ENCODE data around the gene SLC9A9.

The SLC9A9 gene

DNA sequence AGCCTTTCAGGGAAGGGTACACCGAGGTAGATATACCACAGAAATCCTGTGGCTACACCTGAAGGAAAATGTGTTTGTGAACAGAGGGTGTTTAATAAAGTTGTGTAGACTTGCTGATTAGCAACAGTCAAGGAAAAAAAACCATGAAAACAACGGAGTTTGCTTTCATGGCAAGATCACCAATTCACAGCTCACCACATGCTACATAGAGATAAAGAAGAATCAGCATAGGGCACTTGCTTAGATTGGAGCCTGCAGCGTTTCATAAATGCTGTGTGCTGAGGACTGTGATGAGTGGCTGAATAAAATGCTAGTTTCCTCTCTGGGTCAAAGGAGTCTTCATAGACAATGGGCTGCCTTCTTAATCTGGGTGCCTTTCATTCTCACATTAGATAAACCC is 257.6 kb downstream of the SLC9A9 start:
- in situ Hi-C loops (cut with MboI; ENCODE audit: low pct_unique_long_range_greater_than_20kb, low sequenced_read_pairs), result no loop called here
- no peak for DNase-seq

DNA sequence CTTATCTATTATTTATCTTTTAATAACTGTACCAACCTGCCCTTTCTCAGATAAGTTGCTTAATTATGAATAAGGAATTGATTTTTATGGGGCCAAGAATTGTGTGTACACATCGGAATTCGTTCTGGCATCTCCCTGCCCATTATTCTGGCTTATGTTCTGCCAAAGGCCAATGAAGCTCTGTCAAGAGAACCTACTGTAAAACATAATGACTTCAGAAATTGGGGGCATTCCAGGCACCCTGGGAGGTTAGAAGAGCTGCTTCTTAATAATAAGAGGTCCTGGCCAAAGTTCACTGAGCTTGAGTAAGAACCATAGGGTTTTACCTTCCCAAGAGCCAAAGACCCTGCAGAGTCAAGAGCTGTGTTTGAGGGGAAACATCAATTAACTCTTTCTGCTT is 261.7 kb downstream of the SLC9A9 start:
- no peak for DNase-seq
- in situ Hi-C loops (cut with MboI; ENCODE audit: low pct_unique_long_range_greater_than_20kb, low sequenced_read_pairs), result no loop called here

DNA sequence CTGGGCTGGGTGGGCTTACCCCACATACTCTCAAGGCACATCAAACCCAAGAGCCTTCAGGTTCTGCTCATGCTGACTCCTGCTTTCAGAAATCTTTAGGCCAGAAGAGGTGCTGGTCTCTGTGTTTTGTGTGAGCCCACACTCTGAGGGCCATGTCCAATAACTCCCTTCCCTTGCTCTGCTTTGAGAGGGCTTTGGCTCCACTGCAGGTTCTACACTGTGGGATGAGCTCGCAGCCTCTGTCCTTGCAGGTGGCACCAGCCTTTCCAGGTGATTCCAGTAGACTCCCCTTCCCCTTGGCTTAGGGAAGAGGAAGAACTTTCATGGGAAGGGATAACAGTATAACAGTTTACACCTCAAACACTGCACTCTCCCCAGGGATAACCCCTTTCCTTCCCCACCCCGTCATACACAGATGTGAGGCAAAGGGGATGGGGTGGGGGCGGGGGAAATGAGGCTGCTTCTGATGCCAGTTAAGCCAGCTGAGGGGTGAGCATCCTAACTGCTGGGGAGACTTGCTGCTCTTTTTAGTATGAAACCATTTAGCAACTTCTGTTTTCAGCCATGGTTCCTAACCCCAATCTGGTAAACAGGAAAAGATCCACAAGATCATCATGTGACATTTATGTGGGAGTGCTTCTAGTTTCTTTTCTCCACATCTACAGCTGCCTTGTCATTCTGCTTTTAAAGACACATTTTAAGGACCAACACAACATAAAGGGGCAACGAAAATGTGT is 262.4 kb downstream of the SLC9A9 start:
- in situ Hi-C loops (cut with MboI; ENCODE audit: low pct_unique_long_range_greater_than_20kb, low sequenced_read_pairs), result no loop called here
- no peak for DNase-seq

DNA sequence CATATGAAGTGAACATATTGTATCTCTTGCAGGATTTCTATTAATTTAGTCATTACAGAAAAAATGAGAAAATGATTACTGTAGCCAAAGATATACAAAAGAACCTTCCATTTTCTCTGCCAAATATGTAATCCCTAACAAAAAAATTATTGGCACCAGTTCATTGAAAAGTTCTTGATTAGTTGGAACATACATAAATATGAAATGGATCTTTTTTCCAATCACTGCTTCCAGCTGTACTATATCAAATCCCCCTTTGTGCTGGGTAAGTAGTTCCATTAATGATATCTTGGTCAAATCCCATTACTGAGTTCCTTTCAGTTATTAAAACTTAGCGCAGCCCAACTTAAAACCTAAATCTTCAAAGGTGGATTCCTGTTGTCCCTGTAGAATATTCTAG is 263.8 kb downstream of the SLC9A9 start:
- in situ Hi-C loops (cut with MboI; ENCODE audit: low pct_unique_long_range_greater_than_20kb, low sequenced_read_pairs), result no loop called here
- DNase-seq, result no peak

DNA sequence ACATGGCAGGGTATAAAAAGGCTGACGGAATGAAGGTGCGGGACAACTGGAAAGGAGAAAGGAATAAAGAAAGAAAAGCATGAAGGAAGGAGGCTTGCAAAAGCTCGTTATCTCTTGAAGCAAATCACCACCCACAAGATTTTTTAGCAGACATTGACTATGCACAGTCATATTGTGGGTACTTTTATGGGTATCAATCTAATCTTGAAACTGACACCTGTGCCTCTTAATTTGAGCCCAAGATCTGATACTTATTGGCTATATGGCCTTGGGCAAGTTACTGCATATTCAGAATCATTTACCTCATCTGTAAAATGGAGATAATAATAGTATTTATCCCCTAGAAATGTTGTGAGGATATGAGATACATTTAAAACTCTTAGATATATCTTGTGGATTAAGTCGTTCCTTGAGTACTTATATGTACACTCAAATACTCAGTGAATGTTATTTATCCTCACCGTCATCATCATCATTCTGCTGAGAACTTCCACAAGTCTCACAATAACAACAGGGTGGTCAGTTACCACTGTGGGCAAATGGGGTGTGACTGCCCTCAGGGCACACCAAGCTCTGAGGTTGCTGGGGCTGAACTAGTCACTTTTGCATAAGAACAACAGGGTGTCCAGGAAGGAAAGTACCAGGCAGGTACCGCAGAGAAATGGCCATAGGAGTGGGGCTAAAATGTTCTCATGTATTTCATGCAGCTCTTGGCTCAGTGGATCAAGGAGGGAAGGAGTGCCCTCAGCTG is 266.1 kb downstream of the SLC9A9 start:
- DNase-seq, result no peak
- in situ Hi-C loops (cut with MboI; ENCODE audit: low pct_unique_long_range_greater_than_20kb, low sequenced_read_pairs), result no loop called here

DNA sequence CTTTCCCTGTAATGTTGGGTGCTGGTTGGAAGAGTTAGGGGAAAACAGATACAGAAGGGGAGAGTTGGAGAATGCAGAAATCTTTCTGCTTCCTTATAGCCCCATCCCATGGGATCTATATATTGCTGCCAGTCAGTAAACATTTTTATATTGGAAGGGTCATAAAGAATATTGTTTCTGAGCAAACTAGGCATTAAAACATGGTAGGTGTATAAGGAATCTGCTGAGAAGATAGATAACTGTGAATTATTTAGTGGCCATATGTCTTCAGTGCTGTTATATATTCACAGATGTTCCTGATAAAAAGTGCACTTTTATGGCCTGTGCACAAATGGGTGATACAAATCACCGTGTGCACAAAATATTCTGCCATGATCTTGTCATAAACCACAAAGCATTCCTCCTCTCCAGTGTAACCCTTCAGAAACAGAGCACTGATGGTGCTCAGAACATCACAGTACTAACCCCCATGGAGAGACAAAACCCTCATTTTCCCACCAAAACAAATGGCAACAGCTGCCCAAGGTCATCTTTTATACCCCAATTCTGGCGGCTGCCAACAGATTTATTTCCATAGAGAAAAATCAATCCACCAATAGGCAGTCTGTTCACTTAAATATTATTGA is 269.3 kb downstream of the SLC9A9 start:
- in situ Hi-C loops (cut with MboI; ENCODE audit: low pct_unique_long_range_greater_than_20kb, low sequenced_read_pairs), result no loop called here

DNA sequence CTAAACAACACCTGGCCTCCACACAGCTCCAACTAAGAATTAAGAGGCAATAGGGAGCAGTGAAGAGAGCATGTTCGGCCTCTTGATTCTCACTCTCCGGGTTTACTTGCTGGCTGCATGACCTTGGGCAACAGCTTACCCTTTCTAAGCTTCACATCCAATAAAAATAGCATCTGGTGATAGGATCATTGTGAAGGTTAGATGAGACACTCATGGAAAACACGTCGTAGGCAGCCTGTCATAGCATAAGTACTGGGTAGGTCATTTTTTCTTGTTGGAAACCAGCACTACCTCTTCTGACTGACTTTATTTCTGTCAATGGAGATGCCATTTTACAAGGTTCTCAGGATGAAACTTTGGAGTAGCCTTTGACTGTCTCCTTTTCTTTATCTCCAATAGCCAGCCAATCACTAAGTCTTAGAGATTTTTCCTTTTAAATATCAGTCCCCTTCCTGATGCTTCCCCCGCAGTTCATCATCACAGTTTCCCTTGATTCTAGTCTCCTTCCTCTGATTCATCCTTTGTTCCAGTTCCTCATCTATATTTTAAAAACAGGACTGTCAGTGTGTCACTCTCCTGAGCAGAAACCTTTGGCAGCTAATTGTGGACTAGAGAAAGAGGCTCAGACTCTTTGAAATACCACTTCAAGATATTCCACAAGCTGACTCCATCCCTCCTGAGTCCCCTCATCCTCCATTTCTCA is 271.5 kb downstream of the SLC9A9 start:
- in situ Hi-C loops (cut with MboI; ENCODE audit: low pct_unique_long_range_greater_than_20kb, low sequenced_read_pairs), result no loop called here
- no peak for DNase-seq

More for the DNA sequence above, 269.3 kb downstream of the SLC9A9 start:
- DNase-seq, result no peak

DNA sequence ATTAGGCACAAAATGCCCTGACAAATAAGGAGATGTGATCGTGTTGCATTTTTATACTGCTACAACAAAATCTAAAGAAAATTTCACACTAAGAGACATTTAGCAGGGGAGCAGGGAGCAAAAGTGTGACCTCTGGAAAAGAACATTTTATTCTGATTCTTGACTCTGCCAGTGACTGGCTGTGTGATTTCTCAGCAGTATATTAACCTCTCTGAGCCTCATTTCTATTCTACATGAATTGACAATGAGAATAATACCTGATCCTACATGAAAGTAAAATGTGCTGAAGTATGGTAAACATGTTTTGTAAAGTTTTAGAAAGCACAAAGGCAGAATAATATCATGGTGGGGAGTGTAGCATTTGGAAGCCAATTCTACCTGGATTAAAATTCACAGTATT is 273.3 kb downstream of the SLC9A9 start:
- DNase-seq, result no peak
- in situ Hi-C loops (cut with MboI; ENCODE audit: low pct_unique_long_range_greater_than_20kb, low sequenced_read_pairs), result no loop called here

DNA sequence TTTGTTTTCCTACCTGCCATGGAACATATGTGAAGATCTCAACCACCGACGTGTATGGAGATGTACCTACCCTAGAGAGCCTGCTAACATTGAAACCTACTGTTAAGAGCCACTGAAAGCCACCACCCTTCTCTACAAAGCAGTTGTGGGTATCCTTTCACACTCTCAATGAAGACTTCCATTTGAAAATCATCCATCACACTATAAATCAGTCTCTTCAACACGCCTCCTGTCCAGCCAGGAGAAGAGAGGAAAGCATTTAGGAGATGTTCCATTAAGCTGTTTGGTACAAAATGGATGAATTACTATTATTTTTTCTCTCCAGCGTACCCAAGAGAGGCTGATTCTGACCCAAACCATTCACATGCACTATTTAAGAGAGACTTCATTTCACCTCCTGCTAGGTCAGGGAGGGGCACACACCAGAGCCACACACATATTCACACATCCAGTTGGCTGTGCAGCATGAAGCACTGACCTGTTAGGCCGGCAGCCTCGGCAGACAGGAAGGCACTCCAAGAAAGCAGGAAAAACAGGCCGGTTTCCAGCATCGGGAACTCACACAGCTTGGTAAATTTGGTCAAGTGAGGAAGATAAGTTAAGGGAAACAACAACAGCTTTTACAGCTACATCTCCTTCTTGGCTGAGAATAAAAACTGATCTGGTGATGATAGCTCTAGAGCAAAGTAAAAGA is 274.5 kb downstream of the SLC9A9 start:
- in situ Hi-C loops (cut with MboI; ENCODE audit: low pct_unique_long_range_greater_than_20kb, low sequenced_read_pairs), result no loop called here
- no peak for DNase-seq

DNA sequence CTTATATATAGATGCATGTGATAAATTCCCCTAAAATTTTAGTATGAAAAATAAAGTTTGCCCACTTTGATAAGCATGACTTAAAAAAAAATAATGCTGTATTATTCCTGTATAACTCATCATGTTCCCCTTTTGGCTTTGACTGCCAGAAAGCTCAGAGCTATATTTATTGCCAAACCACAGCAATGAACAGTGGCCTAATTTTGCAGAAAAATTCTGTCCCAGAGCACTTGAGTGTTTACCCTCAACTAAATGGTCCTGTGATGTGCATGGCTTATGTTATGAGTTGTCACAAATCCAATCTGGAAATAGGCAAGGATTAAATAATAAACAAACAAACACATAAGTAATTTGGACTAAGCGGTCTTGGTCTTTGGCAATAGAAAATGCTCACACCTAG is 276.7 kb downstream of the SLC9A9 start:
- DNase-seq, result no peak
- in situ Hi-C loops (cut with MboI; ENCODE audit: low pct_unique_long_range_greater_than_20kb, low sequenced_read_pairs), result no loop called here

DNA sequence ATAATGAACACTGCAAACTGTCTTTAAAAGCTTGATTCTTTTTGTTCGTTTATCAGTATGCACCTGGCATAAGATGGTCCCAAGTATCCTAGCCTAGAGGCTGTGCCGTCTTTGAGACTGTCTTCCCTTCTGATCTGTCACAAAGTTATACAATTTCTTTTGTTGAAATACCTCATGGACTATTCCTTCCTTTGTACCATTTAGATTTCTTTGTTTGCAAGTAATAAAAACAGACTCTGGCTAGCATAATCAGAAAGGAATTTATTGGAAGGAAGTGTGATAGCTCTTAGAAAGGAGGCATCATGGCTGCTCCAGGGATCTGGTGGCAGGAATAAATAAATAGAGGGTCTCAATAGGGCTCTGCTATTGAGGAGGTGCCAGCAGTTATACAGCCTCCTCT is 280.4 kb downstream of the SLC9A9 start:
- in situ Hi-C loops (cut with MboI; ENCODE audit: low pct_unique_long_range_greater_than_20kb, low sequenced_read_pairs), result no loop called here

DNA sequence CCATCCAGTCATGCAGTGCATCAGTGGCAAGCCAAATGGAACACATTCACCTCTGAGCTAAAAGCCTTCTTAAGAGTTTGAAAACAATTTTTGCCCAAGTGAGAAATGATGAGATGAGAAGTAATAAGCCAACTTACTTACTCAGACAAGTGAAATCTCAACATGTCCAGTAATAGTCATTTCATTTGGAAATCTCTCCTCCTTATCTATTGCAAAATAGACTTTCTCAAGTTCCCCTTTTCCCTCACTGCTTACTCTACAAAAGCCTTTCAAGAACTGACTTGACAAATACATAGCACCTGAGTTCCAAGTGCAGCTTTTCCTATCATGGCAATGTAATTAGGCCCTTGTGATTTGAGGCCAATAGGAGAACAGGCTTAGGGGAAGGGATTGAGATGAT is 282.3 kb downstream of the SLC9A9 start:
- in situ Hi-C loops (cut with MboI; ENCODE audit: low pct_unique_long_range_greater_than_20kb, low sequenced_read_pairs), result no loop called here
- peak; percentile 16 for DNase-seq

More for the DNA sequence above, 280.4 kb downstream of the SLC9A9 start:
- DNase-seq, result no peak

DNA sequence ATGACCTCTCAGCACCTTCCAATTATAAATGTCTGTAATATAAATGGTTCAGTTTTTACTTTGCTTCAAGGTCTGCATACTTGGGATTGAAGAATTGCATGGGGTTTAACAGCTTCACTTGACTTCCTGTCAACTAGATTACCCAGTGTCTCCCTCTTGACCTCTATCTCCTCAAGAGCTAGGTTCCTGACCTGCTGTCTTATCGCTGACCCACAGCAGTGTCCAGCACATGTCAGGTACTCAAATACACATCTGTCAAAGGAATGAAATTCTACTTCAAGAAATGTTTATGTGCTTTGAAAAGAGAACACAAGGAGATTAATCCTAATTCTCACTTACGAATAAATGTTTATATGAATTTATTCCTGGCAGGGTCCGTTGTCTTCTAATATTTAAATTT is 284.5 kb downstream of the SLC9A9 start:
- in situ Hi-C loops (cut with MboI; ENCODE audit: low pct_unique_long_range_greater_than_20kb, low sequenced_read_pairs), result no loop called here
- DNase-seq, result no peak

DNA sequence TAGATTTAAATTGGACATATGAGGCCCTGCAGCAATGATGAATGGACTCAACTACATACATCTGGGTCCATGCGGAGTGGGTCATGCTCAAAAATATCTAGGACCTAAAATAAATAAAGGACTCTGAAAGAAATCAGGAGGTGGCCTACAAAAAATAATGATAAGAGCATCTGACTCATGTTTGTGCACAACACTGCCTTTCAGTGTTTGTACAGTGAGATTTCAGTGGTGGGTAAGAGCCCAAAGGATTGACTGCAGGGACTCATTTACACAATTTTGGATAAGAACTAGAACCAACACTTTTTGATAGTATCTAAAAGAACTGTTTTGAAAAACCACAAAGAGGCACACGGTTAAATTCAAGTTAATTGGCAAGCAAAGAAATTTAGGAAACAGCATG is 285.5 kb downstream of the SLC9A9 start:
- in situ Hi-C loops (cut with MboI; ENCODE audit: low pct_unique_long_range_greater_than_20kb, low sequenced_read_pairs), result no loop called here
- DNase-seq, result no peak

DNA sequence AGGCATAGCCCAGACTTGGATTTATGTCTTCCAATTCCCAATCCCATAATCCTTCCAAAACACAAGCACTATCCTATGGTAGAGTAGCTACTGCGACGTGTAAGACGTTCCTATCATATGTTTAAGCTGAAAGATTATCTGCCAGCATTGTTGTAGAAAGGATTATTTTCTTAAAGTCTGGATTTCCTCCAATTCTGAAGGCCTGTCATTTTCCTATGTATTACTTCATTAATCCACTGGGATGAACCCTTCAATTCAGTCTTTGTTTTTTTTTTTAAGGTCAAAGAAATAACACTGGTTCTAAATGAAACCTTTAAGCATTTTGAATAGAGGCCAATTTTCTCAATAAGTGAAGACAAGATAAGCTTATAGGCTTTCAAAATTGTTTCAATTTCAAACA is 289.0 kb downstream of the SLC9A9 start:
- DNase-seq, result no peak
- in situ Hi-C loops (cut with MboI; ENCODE audit: low pct_unique_long_range_greater_than_20kb, low sequenced_read_pairs), result no loop called here

DNA sequence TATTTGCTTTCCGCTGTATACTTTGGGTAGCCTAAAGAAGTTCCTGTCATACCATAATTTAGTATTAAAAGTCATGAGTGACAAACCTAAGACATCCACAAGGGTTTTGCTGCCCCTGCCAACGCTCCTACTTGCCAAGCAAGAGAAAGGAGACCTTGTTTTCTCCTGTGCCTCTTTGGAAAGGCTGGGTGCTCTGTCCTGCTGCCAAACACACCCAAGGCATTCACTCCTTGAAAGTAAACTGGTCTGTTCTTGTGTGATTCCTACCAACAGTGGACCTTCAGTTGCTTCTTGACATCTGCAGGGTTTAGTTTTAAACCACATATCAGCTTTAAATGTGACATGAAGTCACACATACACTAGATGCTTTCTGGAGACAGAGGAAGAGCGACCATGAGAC is 295.4 kb downstream of the SLC9A9 start:
- DNase-seq, result no peak
- in situ Hi-C loops (cut with MboI; ENCODE audit: low pct_unique_long_range_greater_than_20kb, low sequenced_read_pairs), result no loop called here

DNA sequence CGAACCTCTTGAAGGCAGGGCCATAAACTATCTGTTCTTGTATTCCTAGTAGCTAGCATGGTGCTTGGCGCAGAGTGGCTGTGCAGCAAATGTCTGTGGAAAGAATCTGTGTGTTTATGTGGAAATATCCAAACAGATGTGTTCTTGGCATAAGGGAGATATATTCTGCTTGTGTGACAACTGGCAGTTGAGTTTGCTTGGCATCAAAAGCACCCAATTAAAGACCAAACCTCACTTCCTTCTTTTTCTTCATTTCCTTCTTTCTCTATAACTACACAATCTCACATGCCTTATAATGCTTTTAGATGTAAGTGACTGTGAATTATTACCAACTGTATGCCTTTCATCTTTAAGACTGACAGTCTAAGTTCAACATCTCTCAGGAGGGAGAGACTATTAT is 296.5 kb downstream of the SLC9A9 start:
- in situ Hi-C loops (cut with MboI; ENCODE audit: low pct_unique_long_range_greater_than_20kb, low sequenced_read_pairs), result no loop called here

DNA sequence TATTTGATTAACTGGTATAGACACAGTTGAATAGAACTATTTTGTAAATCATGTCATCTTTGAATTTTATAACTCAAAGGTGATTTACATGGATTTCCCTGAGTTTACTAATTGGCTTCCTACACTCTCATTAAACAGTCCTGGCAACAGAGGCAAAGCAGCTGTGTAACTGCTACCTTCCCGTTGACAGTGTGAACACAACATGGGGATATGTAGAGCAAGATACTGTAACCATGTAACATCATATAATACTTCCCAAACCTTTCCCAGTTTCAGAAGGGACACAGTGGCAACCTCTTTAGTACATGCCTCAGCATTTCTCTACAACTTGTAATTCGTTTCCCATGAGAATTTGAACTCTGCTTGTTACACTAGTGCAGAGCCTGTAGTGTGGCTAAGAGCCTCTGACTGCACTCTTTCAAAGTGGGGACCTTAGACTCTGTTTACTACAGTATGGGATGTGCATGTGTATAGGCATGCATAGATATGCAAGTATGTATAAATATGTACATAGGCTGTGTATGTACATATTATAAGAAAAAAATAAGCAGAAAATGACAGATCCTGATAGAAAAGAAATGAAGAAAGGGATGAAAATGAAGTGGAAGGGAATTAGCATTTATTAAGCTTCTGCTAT is 299.3 kb downstream of the SLC9A9 start:
- in situ Hi-C loops (cut with MboI; ENCODE audit: low pct_unique_long_range_greater_than_20kb, low sequenced_read_pairs), result no loop called here
- DNase-seq, result no peak

More for the DNA sequence above, 296.5 kb downstream of the SLC9A9 start:
- peak; percentile 1 for DNase-seq

DNA sequence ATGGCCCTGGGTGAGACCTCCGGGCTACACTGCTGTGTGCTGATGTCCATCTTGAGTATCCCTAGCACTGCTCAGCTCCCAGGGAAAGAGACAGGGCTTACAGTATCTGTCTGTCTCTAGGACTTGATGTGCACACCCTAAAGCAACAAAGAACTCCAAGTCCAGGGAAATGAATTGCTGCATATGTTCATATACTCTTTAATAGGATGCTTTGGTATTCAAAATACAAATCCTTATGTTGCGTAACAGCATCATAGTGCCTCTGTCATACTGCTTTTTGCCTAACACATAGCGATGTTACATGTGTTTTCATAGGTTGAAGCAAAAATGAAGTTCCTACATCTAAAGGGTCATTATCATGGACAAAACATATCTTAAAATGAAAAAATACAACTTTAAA is 299.9 kb downstream of the SLC9A9 start:
- in situ Hi-C loops (cut with MboI; ENCODE audit: low pct_unique_long_range_greater_than_20kb, low sequenced_read_pairs), result no loop called here
- DNase-seq, result no peak
